ENCODE results near the gene MTMR3.

The MTMR3 gene

DNA sequence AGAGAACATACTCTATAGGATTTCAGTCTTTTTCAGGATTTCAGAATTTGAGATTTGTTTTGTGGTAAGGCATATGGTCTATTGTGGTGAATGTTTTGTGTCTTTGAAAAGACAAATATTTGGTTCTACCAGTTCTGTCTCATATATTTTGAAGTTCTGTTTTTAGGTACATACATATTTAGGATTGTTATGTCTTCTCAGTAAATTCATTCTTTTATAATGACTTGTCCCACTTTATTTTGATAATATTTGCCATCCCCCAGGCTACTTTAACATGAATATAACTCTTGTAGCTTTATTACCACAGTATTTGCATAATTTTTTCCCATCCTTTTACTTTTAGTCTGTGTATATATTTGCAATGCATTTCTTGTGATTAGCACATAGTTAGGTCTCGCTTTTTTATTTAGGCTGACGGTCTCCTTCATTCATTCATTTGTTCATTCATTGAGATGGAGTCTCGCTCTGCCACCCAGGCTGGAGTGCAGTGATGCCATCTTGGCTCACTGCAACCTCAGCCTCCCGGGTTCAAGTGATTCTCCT lies 32.1 kb downstream of the MTMR3 start:
- H3K4me3 ChIP-seq (ENCODE audit: low read length): no peak overlapping the region
- DNase-seq (ENCODE audit: low read depth): no peak
- TF ChIP-seq, protein P1, sequence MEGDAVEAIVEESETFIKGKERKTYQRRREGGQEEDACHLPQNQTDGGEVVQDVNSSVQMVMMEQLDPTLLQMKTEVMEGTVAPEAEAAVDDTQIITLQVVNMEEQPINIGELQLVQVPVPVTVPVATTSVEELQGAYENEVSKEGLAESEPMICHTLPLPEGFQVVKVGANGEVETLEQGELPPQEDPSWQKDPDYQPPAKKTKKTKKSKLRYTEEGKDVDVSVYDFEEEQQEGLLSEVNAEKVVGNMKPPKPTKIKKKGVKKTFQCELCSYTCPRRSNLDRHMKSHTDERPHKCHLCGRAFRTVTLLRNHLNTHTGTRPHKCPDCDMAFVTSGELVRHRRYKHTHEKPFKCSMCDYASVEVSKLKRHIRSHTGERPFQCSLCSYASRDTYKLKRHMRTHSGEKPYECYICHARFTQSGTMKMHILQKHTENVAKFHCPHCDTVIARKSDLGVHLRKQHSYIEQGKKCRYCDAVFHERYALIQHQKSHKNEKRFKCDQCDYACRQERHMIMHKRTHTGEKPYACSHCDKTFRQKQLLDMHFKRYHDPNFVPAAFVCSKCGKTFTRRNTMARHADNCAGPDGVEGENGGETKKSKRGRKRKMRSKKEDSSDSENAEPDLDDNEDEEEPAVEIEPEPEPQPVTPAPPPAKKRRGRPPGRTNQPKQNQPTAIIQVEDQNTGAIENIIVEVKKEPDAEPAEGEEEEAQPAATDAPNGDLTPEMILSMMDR (IDR thresholded peaks at IDR 0.05; ENCODE audit: insufficient read depth, low read depth, low read length, missing control alignments): no peak

DNA sequence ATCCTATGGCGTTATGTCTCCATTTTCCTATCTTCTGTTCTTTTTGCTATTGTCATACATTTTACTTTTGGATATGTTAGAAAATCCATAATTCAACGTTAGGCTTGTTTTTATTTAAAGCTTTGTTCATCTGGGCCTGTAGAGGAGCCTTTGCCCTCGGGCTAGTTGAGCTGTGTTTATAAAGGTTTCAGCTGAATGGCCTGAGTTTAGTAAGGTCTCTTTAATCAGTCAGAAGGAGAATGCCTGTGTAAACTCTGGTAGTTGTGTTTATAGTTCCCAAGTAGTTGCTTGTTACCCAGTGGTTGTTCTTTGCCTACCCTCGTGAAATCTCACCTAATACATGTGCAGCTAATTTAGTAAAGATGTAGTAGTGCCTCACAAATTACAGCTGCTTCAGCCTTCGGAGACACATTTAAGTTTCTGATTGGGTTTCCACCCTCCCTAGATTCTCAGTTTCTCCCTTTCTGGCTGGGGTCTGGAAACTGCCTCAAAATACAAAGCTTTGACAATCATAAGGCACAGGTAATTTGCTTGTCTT lies 33.1 kb downstream of the MTMR3 start:
- DNase-seq (ENCODE audit: low read depth): peak; percentile 14
- H3K4me3 ChIP-seq (ENCODE audit: low read length): no peak overlapping the region
- TF ChIP-seq, protein P1 (IDR thresholded peaks at IDR 0.05; ENCODE audit: insufficient read depth, low read depth, low read length, missing control alignments): no peak

DNA sequence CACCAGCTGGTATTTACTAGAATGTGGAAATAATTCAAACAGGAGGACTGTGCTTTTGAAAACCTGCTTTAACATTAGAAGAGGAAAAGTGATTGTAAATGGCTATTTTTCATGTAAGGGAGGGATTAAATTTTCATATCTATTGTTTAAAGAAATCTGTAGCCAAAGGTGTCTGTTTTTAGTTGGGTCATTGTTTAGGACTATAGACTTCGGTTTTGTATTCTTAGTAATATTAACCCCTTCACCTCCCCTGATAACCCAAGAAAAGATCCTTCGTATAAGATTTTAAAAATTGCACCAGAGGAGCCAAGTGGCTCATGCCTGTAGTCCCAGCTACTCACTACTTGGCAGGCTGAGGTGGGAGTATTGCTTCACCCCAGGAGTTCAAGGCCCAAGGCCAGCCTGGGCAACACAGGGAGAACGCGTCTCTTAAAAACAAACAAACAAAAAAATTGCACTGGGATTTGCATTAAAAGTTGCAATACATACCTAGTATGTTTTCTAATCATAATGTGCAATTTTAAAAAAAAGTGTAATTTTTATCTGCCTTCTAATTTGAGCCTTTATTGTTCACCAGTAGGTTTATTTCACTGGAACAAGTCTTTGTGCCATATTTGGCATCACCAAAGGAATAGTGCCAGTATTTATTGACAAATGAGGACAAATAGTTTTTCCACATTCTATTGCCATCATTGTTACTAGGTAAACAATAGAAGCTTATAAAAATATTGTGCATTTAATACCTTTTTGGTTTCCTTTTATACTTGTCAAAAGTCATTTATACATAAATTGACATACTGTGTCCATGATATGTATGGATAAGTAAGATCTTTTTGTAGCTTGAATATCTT lies 34.3 kb downstream of the MTMR3 start:
- TF ChIP-seq, protein P1 (IDR thresholded peaks at IDR 0.05; ENCODE audit: insufficient read depth, low read depth, low read length, missing control alignments): no peak
- DNase-seq (ENCODE audit: low read depth): peak; percentile 30
- H3K4me3 ChIP-seq (ENCODE audit: low read length): no peak overlapping the region

DNA sequence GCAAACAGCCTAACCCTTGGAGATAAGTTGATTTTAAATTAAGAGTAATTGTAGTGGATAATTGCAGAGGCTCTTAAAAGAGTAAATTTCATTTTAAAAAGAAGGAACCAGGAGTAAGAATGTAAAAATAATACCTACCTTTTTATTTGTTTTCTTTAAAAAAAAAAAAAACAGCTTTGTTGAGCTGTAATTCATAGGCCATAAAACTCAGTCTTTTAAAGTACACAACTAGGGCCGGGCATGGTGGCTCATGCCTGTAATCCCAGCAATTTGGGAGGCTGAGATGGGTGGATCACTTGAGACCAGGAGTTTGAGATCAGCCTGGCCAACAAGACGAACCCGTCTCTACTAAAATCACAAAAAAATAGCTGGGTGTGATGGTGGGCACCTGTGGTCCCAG lies 42.4 kb downstream of the MTMR3 start:
- TF ChIP-seq, protein P1 (IDR thresholded peaks at IDR 0.05; ENCODE audit: insufficient read depth, low read depth, low read length, missing control alignments): no peak
- DNase-seq (ENCODE audit: low read depth): no peak
- H3K4me3 ChIP-seq (ENCODE audit: low read length): no peak overlapping the region

DNA sequence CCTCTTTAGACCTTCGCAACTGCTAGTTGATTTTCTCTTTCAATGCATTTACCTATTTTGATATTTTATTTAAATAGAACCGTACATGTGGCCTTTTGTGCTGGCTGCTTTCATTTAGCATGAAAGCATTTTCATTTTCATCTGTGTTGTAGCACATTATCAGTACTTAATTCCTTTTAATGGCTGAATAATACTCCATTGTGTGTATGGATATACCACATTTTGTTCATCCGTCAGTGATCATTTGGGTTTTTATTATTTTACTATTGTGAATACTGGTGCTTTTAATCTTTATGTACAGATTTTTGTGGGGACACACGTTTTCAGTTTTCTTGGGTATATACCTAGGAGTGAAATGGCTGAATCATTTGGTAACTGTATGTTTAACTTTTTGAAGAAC lies 43.1 kb downstream of the MTMR3 start:
- TF ChIP-seq, protein P1 (IDR thresholded peaks at IDR 0.05; ENCODE audit: insufficient read depth, low read depth, low read length, missing control alignments): no peak

DNA sequence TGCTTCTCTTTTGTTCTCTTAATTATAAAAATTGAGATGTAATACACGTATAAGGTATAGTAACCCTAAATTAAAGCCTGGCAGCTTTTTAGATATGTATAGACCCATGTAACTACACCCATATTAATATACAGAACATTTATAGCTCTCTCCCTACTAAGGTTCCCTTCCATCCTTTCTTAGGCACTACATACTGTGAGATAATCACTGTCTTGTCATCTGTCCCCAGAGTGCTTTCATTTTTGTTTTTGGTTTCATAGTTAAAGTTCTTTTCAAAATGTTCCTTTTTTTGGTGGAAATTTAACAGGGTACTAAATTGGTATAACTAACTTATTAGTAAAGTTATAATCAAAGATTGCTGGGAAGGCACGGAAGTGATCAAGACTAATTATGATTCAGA lies 49.2 kb downstream of the MTMR3 start:
- DNase-seq (ENCODE audit: low read depth): no peak
- no peak overlapping the region for H3K4me3 ChIP-seq (ENCODE audit: low read length)
- TF ChIP-seq, protein P1 (IDR thresholded peaks at IDR 0.05; ENCODE audit: insufficient read depth, low read depth, low read length, missing control alignments): no peak

More for the DNA sequence above, 43.1 kb downstream of the MTMR3 start:
- H3K4me3 ChIP-seq (ENCODE audit: low read length): no peak overlapping the region
- no peak for DNase-seq (ENCODE audit: low read depth)
